WERI-Rb-1 (cell line): ENCODE data around the gene ELN.

Source experiments
- DNase-seq: peaks from one replicate; pipeline ENCODE4 v3.0.0-alpha.2; 2020
- H3K27ac ChIP-seq: fragments of 250-450 bp; sonication (Bioruptor Pico); 2 replicates; pipeline ENCODE4 v1.5.1; 2020; ENCODE audit warnings: mild to moderate bottlenecking, moderate library complexity
- H3K27me3 ChIP-seq: fragments of 250-450 bp; sonication (Bioruptor Pico); 2 replicates; pipeline ENCODE4 v1.5.1; 2021; ENCODE audit warnings: mild to moderate bottlenecking, low read depth, moderate library complexity; ENCODE audit not compliant: insufficient read depth, severe bottlenecking
- H3K36me3 ChIP-seq: fragments of 250-450 bp; sonication (Bioruptor Pico); 2 replicates; pipeline ENCODE4 v1.5.1; 2020; ENCODE audit warnings: mild to moderate bottlenecking, moderate library complexity
- H3K4me3 ChIP-seq: 2 replicates; pipeline ENCODE4 v1.5.1; 2011; ENCODE audit warnings: low read depth, mild to moderate bottlenecking, control low read depth, low read length
- H3K9me3 ChIP-seq: fragments of 250-450 bp; sonication (Bioruptor Pico); 2 replicates; pipeline ENCODE4 v1.5.1; 2021; ENCODE audit warnings: mild to moderate bottlenecking, moderate library complexity; ENCODE audit not compliant: severe bottlenecking
- CTCF ChIP-seq: IDR thresholded peaks from 2 replicates; pipeline ENCODE4 v1.5.1; 2011; ENCODE audit warnings: low read depth, mild to moderate bottlenecking, control low read depth, inconsistent platforms, low read length

ELN gene

DNA sequence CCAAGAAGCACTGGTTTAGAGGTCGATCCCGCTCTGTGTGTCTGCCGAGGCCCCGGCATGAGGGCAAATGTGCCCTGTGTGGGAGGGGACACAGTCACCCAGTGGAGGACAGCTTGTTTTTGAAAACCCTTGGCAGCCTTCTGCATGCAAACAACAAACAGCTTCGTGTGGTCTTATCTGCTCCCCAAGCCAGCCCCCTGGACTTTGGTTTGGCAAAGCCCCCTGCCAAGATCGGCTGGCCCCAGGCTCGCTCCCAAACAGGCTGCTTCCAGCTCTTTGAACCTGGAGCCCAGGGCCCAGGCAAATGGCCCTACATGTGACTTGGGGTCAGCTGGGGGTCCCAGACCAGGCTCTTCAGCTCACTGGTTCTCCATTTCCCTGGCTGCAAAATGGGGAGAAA lies 2.9 kb downstream of the ELN start:
- Histone ChIP-seq H3K27ac (no peak overlapping the region), H3K27me3 (no peaks in the 10 kb centered on the region), H3K9me3 (no peaks in the 10 kb centered on the region), H3K4me3 (no peak overlapping the region), H3K36me3 (no peaks in the 10 kb centered on the region)
- no peak for DNase-seq
- TF ChIP-seq CTCF = no peak

- no peaks in the 10 kb centered on the region for H3K36me3 ChIP-seq
- TF ChIP-seq CTCF = no peak
- no peak overlapping the region for H3K27ac ChIP-seq
- DNase-seq = no peak
- H3K9me3 ChIP-seq = no peaks in the 10 kb centered on the region
- H3K4me3 ChIP-seq = no peak overlapping the region
- H3K27me3 ChIP-seq = no peaks in the 10 kb centered on the region
Observed at GRCh38 chr7:74031403-74032190, 3.6 kb downstream of the ELN start.

GRCh38 chr7:74032191-74032490 lies 4.2 kb downstream of the ELN start:
- H3K27me3 ChIP-seq = no peaks in the 10 kb centered on the region
- no peaks in the 10 kb centered on the region for H3K9me3 ChIP-seq
- TF ChIP-seq CTCF = no peak
- no peak overlapping the region for H3K27ac ChIP-seq
- DNase-seq = no peak
- H3K36me3 ChIP-seq = no peaks in the 10 kb centered on the region
- H3K4me3 ChIP-seq = no peak overlapping the region

DNA sequence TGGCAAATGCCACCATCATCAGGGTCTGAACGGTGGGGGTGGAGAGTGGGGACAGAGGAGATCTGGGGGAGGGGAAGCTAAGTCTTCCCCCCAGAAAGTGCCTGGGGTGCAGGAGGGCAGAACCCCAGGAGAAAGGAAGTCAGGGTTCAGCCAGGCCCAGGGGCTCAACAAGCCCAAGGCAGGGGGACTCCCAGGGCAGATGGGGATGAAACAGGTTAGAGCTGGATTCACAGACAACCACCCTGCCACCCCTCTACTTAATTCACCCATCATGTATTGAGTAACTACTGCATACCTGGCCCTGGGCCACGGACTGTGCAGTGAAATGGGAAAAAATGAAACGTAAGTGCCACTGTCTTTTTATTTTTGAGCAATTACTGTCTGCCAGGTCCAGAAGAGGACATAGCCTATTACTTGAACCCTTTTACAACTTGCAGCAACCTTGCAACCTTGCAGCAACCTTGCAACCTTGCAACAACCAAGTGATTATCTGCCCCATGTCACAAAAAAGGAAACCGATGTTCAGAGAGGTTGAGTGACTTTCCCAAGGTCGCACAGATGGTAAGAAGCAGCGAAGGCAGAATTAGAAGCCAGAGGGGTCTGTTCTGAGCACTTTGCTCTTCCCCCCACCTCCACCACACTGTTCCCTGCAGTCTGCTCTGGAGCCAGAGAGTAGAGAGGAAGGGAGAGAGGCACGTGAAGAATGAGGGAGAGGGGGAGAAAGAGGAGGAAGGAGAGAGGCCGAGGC lies 4.8 kb downstream of the ELN start:
- H3K36me3 ChIP-seq = no peaks in the 10 kb centered on the region

GRCh38 chr7:74033372-74034311 lies 5.7 kb downstream of the ELN start:
- DNase-seq = no peak
- H3K9me3 ChIP-seq = no peaks in the 10 kb centered on the region
- no peak overlapping the region; the same call in 1 of the 2 replicates for H3K27ac ChIP-seq
- no peaks in the 10 kb centered on the region for H3K27me3 ChIP-seq
- no peak for TF ChIP-seq CTCF
- no peaks in the 10 kb centered on the region for H3K36me3 ChIP-seq
- H3K4me3 ChIP-seq = no peak overlapping the region

More for the DNA sequence above, 4.8 kb downstream of the ELN start:
- no peak for DNase-seq
- no peaks in the 10 kb centered on the region for H3K9me3 ChIP-seq
- no peaks in the 10 kb centered on the region for H3K27me3 ChIP-seq
- H3K27ac ChIP-seq = no peak overlapping the region
- TF ChIP-seq CTCF = no peak
- H3K4me3 ChIP-seq = no peak overlapping the region
